Lung (tissue), 12 donors: ENCODE measurements around the gene PICK1. TPM values are rescaled to one million over a fixed set of nuclear protein-coding genes. Genes with fewer than 3 reads are reported as not detected.
A peak's percentile ranks its signal among the peaks of the same experiment; 100 is the strongest.

ENCODE experiments used
- ATAC-seq: fragments of 200-7000 bp; cut with Tn5 transposase; one replicate; pipeline ENCODE4 v1.9.1; 2020; ENCODE audit warnings: moderate number of reproducible peaks; ENCODE audit not compliant: insufficient read depth, low FRiP score
- DNase-seq, 3 donors: peaks; one replicate each; pipeline ENCODE4 v3.0.0-alpha.2; 2013 to 2017
- H3K27ac ChIP-seq, 2 donors: one replicate each; pipeline ENCODE4 v1.5.1; 2013; ENCODE audit warnings: mild to moderate bottlenecking in 2 of 2, moderate library complexity in 2 of 2, control low read depth in 1 of 2, inconsistent platforms in 1 of 2, low read depth in 1 of 2, low read length in 1 of 2
- H3K27me3 ChIP-seq, 3 donors: one replicate each; pipeline ENCODE4 v1.5.1; 2013; ENCODE audit warnings: low read length in 2 of 3; ENCODE audit not compliant: control insufficient read depth in 3 of 3, insufficient read depth in 3 of 3
- H3K36me3 ChIP-seq, 4 donors: one replicate each; pipeline ENCODE4 v1.5.1; 2013; ENCODE audit warnings: low read length in 4 of 4, mild to moderate bottlenecking in 1 of 4, moderate library complexity in 1 of 4; ENCODE audit not compliant: control insufficient read depth in 4 of 4, insufficient read depth in 4 of 4
- H3K4me1 ChIP-seq, 5 donors: one replicate each; pipeline ENCODE4 v1.5.1; 2013; ENCODE audit warnings: low read length in 5 of 5, mild to moderate bottlenecking in 2 of 5, moderate library complexity in 1 of 5; ENCODE audit not compliant: control insufficient read depth in 5 of 5, insufficient read depth in 5 of 5
- H3K4me3 ChIP-seq: one replicate; pipeline ENCODE4 v1.5.1; 2013; ENCODE audit warnings: mild to moderate bottlenecking, control low read depth, moderate library complexity
- H3K9ac ChIP-seq, 2 donors: one replicate each; pipeline ENCODE4 v1.5.1; 2013; ENCODE audit warnings: low read length in 2 of 2, control low read depth in 1 of 2; ENCODE audit not compliant: insufficient read depth in 1 of 2
- H3K9me3 ChIP-seq, 4 donors: one replicate each; pipeline ENCODE4 v1.5.1; 2013; ENCODE audit warnings: low read length in 3 of 4, mild to moderate bottlenecking in 1 of 4, moderate library complexity in 1 of 4; ENCODE audit not compliant: control insufficient read depth in 4 of 4, insufficient read depth in 3 of 4
- CTCF ChIP-seq: IDR thresholded peaks from 2 replicates; pipeline ENCODE4 v1.5.1; 2012; ENCODE audit warnings: mild to moderate bottlenecking; ENCODE audit errors: control extremely low read depth, extremely low read depth
- WGBS, 2 donors: extraction: QIAGEN DNeasy Blood & Tissue Kit; methylation state at CpG; one replicate each; pipeline ENCODE4 v1.1.7; 2013; 5-methylcytosine and 5-hydroxymethylcytosine counted together
- polyA plus RNA-seq, 2 donors: library from polyadenylated mRNA; stranded (reverse); fragments of 200-250 nt; gene quantifications; one replicate each; pipeline ENCODE4 v1.2.1, GENCODE V29; 2013
- total RNA-seq, 2 donors: library from RNA; depleted of rRNA in 1 of 2; stranded (reverse); fragments of >200 nt in 1 of 2; gene quantifications; one replicate each; pipeline ENCODE4 v1.2.1, GENCODE V29; 2014 to 2021
- donor health status: control.
- donor health status: control.
- donor health status: Bipolar disorder and iron deficiency.
- donor health status: healthy.
- donor health status: DM: yes; HTN: yes; CAD: no.

The PICK1 gene
- total and polyA plus RNA-seq, 4 donors = 32.4 to 45.6 (median 37.3) TPM

GRCh38 chr22:38017939-38018885 is 39.0 kb upstream of the PICK1 start:
- Histone ChIP-seq H3K36me3 (no peaks in the 10 kb centered on the region), H3K4me3 (no peak overlapping the region), H3K9me3 (no peaks in the 10 kb centered on the region), H3K27ac (peak overlapping the region in 1 of 2 donors; percentile 48), H3K27me3 (no peaks in the 10 kb centered on the region), H3K4me1 (peaks cover 0 to 18% (median 9%) of the 10 kb centered on the region in 5 donors), H3K9ac (no peak overlapping the region)
- WGBS, 2 donors = 93 to 96% methylated on average over 12 of the region's 12 CpGs
- ATAC-seq = no peak
- no peak for DNase-seq
- TF ChIP-seq CTCF = no peak

- H3K27ac ChIP-seq = no peak overlapping the region
- no peak for ATAC-seq
- no peak for DNase-seq
- no peaks in the 10 kb centered on the region for H3K36me3 ChIP-seq
- H3K9ac ChIP-seq = no peak overlapping the region
- H3K27me3 ChIP-seq = no peaks in the 10 kb centered on the region
- H3K4me1 ChIP-seq = peaks cover 0 to 18% (median 9%) of the 10 kb centered on the region in 5 donors
- 87 to 94% methylated on average over 19 of the region's 19 CpGs for WGBS, 2 donors
- no peaks in the 10 kb centered on the region for H3K9me3 ChIP-seq
- no peak for TF ChIP-seq CTCF
- no peak overlapping the region for H3K4me3 ChIP-seq
Measured at GRCh38 chr22:38018938-38019827, 38.0 kb upstream of the PICK1 start.

- Histone ChIP-seq H3K36me3 (no peaks in the 10 kb centered on the region), H3K9me3 (no peaks in the 10 kb centered on the region), H3K4me1 (peaks cover 0 to 14% (median 9%) of the 10 kb centered on the region in 5 donors), H3K27me3 (no peaks in the 10 kb centered on the region), H3K27ac (no peak overlapping the region), H3K4me3 (no peak overlapping the region), H3K9ac (no peak overlapping the region)
- DNase-seq = no peak
- 94 to 95% methylated on average over 6 of the region's 6 CpGs for WGBS, 2 donors
- TF ChIP-seq CTCF = no peak
- ATAC-seq = no peak
Measured at GRCh38 chr22:38021206-38021605, 36.0 kb upstream of the PICK1 start.
